ENCODE measurements around the gene FAM13A.

The FAM13A gene

DNA sequence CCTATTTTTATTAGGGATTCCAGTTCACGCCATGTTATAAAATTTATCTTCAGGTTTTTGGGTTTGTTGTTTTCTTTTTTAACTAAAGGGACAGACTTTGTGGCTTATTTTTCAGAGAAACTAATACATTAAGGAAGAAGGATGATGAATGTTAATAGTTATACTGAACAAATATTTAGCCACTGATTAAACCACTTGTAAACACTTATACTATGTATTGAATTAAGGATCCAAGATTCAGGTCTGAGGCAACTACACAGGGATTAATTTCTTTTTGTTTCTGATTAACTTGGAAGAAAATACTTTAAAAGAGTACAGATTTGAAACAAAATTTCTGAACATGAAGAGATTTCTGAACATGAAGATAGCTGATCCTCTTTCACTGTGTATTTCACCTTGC is 276.6 kb downstream of the FAM13A start:
- H3K27me3 Mint-ChIP-seq: no peaks in the 10 kb centered on the region
- H3K9me3 Mint-ChIP-seq: no peaks in the 10 kb centered on the region
- no peaks in the 10 kb centered on the region for H3K4me1 Mint-ChIP-seq
- H3K36me3 Mint-ChIP-seq (ENCODE audit: insufficient read depth): peaks cover 3% of the 10 kb centered on the region
- H3K4me3 Mint-ChIP-seq: no peak overlapping the region
- H3K27ac Mint-ChIP-seq (ENCODE audit: low read depth): no peak overlapping the region
- no peak for DNase-seq (ENCODE audit: low spot score in 2 of 2)
- ATAC-seq (replicated peaks; ENCODE audit: extremely low read depth, poor library complexity, severe bottlenecking): no peak

DNA sequence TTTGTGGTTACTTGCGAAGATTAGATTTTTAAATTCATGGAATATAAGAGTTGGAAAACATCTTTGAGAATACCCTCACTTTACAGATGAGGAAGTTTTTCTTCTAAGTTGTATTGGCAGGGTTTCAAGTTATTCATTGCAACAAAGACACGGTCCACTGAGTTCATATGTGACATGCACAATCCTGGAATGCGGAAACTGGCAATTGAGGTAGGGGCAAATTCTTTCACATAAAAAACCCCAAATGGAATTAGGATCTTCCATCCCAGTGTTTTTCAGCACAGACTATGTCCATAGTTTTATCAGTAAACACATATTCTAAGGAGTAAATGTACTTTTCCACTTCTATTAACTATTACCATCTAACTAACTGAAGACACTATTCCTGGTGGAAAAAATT is 277.6 kb downstream of the FAM13A start:
- H3K4me3 Mint-ChIP-seq: no peak overlapping the region
- no peak overlapping the region for H3K27ac Mint-ChIP-seq (ENCODE audit: low read depth)
- no peak for DNase-seq (ENCODE audit: low spot score in 2 of 2)

DNA sequence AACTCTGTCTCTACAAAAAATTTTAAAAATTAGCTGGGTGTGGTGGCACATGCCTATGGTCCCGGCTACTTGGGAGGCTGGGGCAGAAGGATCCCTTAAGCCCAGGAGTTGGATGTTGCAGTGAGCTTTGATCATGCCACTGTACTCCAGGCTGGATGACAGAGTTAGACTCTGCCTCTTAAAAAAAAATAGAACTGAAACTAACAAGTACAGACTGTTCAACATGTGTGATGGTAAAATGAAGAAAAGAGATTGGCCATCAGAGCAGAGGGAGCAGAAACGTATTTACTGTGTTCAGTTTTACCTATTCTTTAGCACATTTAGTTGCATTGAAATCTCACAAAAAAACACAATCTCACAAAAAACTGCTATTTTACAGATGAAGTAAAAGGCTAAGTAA is 281.5 kb downstream of the FAM13A start:
- DNase-seq (ENCODE audit: low spot score in 2 of 2): no peak
- ATAC-seq (replicated peaks; ENCODE audit: extremely low read depth, poor library complexity, severe bottlenecking): no peak
- Mint-ChIP-seq H3K27ac (ENCODE audit: low read depth) (no peak overlapping the region), H3K4me3 (no peak overlapping the region), H3K9me3 (no peaks in the 10 kb centered on the region), H3K4me1 (no peaks in the 10 kb centered on the region), H3K36me3 (ENCODE audit: insufficient read depth) (peaks cover 1% of the 10 kb centered on the region), H3K27me3 (no peaks in the 10 kb centered on the region)

More for the DNA sequence above, 277.6 kb downstream of the FAM13A start:
- Mint-ChIP-seq H3K36me3 (ENCODE audit: insufficient read depth) (peaks cover 3% of the 10 kb centered on the region), H3K9me3 (no peaks in the 10 kb centered on the region), H3K4me1 (no peaks in the 10 kb centered on the region), H3K27me3 (no peaks in the 10 kb centered on the region)
- no peak for ATAC-seq (replicated peaks; ENCODE audit: extremely low read depth, poor library complexity, severe bottlenecking)

DNA sequence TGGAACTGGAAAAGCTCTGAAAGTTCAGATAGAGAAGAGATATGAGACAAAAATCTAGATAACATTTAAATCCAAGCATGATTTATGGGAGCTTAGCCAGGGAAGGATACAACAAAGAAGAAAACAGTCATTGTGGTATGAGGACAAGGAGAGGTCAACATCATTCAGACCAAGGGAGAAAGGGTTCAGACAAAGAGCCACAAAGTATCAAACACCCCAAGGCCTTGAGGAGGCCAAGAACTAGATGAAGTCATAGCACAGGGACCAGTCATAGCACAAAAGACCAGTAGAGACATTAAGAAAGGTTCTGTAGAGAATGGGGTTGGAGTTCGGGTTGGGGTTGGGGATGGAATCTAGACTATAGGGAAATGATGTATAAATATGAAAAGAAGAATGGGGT is 282.0 kb downstream of the FAM13A start:
- DNase-seq (ENCODE audit: low spot score in 2 of 2) (no peak), ATAC-seq (replicated peaks; ENCODE audit: extremely low read depth, poor library complexity, severe bottlenecking) (no peak)
- Mint-ChIP-seq H3K27me3 (no peaks in the 10 kb centered on the region), H3K27ac (ENCODE audit: low read depth) (no peak overlapping the region), H3K36me3 (ENCODE audit: insufficient read depth) (no peaks in the 10 kb centered on the region), H3K4me1 (no peaks in the 10 kb centered on the region), H3K9me3 (no peaks in the 10 kb centered on the region), H3K4me3 (no peak overlapping the region)

DNA sequence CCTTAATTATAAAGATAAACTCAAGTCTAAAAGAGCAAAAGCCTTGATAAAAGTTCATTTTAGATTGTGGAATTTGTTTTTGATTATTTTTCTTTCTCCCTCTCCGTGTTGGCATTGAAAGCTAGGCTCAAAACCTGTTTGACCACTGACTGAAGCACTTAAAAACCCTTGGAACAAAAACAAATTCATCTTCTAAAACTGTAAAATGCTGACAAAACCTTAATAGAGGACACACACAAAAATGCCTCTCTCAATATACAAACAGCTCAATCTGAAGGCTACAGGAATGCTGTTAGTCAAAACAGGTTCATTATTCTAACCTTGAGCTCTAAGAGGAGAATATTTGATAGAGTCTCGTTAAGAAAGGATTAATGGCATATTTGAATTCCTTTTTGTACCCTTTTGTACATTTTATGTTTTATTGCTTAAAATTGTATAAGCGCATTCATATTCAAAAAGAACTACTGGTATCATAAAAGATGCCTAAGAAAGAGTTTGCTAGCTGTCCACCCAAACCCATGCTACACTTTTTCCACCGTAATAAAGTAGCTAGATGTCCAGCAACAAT is 285.0 kb downstream of the FAM13A start:
- ATAC-seq (replicated peaks; ENCODE audit: extremely low read depth, poor library complexity, severe bottlenecking) (no peak), DNase-seq (ENCODE audit: low spot score in 2 of 2) (no peak)
- Mint-ChIP-seq H3K4me1 (no peaks in the 10 kb centered on the region), H3K9me3 (no peaks in the 10 kb centered on the region), H3K27ac (ENCODE audit: low read depth) (no peak overlapping the region), H3K36me3 (ENCODE audit: insufficient read depth) (no peaks in the 10 kb centered on the region), H3K27me3 (peaks cover 1% of the 10 kb centered on the region), H3K4me3 (no peak overlapping the region)

DNA sequence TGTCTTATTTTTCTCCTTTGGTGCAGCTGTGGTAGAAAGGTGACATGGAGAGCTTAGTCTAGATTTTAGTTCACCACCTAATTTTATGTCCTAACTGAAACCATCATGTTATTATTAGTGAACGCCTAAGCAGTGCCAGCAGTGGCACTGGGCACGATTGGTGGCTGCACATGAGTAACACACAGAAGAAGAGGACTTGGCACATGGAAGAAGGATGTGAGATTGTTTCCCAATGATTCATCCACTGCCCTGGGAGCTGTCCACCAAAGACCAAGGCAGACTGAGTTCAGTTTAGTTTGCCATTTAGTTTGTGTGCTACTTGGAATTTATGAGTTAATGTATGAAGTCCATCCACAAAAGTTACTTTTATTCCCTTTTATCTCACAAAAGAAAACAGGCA is 291.3 kb downstream of the FAM13A start:
- DNase-seq (ENCODE audit: low spot score in 2 of 2): no peak

DNA sequence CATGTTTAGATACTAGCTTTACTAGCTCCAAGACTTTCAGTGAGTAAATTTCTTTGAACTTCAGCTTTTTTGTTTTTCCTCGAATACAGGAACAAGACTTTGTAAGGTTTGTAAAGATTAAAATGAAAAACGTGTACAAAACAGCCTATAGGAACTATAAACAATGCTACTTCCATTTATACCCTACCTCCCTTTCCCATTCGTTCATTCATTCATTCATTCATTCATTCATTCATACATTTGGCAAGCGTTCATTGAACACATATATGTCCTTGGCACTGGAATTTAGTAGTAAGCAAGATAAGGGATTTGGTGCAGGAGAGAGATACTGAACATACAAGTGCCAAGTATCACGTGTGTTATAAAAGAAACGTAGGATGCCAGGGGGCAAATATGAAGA is 293.9 kb downstream of the FAM13A start:
- no peak overlapping the region for H3K4me3 Mint-ChIP-seq
- ATAC-seq (replicated peaks; ENCODE audit: extremely low read depth, poor library complexity, severe bottlenecking): no peak
- DNase-seq (ENCODE audit: low spot score in 2 of 2): no peak
- H3K27me3 Mint-ChIP-seq: peaks cover 22% of the 10 kb centered on the region
- no peaks in the 10 kb centered on the region for H3K9me3 Mint-ChIP-seq
- no peak overlapping the region for H3K27ac Mint-ChIP-seq (ENCODE audit: low read depth)
- peaks cover 2% of the 10 kb centered on the region for H3K36me3 Mint-ChIP-seq (ENCODE audit: insufficient read depth)
- no peaks in the 10 kb centered on the region for H3K4me1 Mint-ChIP-seq

More for the DNA sequence above, 291.3 kb downstream of the FAM13A start:
- peaks cover 2% of the 10 kb centered on the region for H3K36me3 Mint-ChIP-seq (ENCODE audit: insufficient read depth)
- H3K27ac Mint-ChIP-seq (ENCODE audit: low read depth): no peak overlapping the region
- H3K4me1 Mint-ChIP-seq: no peaks in the 10 kb centered on the region
- no peak overlapping the region for H3K4me3 Mint-ChIP-seq
- no peaks in the 10 kb centered on the region for H3K9me3 Mint-ChIP-seq
- H3K27me3 Mint-ChIP-seq: peaks cover 16% of the 10 kb centered on the region
- no peak for ATAC-seq (replicated peaks; ENCODE audit: extremely low read depth, poor library complexity, severe bottlenecking)

DNA sequence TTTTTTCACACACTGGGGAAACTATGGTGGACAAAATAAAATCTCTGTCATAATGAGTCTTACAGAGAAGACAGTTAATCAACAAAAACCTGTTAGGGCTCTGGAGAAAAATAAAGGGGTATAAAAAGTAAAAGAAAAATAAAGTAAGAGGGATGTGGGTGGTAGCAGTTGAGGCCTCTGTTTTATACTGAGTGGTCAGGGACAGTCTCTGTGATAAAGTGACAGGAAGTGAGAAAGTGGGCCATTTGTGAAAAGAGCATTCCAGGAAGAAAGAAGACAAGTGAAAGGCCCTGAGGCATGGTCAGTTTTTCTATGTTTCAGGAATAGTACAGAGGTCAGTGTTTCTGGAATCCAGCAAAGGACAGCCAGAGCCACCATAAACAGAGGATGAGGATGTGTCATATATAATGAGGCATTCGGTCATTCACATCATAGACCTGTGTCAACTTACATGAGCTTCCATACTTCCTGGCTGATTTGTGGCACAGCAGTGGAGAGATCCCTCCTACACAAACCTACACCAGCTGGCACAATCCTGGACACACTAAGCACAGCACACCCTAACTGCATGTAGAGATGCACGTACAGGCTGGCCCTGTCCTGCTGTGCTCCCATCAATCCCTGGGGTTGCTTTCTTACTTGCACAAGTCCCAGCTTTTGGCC is 295.0 kb downstream of the FAM13A start:
- no peak overlapping the region for H3K4me3 Mint-ChIP-seq
- H3K36me3 Mint-ChIP-seq (ENCODE audit: insufficient read depth): peaks cover 2% of the 10 kb centered on the region
- no peaks in the 10 kb centered on the region for H3K4me1 Mint-ChIP-seq
- no peaks in the 10 kb centered on the region for H3K9me3 Mint-ChIP-seq
- no peak for DNase-seq (ENCODE audit: low spot score in 2 of 2)
- H3K27me3 Mint-ChIP-seq: peaks cover 25% of the 10 kb centered on the region
- no peak overlapping the region for H3K27ac Mint-ChIP-seq (ENCODE audit: low read depth)
- ATAC-seq (replicated peaks; ENCODE audit: extremely low read depth, poor library complexity, severe bottlenecking): no peak

DNA sequence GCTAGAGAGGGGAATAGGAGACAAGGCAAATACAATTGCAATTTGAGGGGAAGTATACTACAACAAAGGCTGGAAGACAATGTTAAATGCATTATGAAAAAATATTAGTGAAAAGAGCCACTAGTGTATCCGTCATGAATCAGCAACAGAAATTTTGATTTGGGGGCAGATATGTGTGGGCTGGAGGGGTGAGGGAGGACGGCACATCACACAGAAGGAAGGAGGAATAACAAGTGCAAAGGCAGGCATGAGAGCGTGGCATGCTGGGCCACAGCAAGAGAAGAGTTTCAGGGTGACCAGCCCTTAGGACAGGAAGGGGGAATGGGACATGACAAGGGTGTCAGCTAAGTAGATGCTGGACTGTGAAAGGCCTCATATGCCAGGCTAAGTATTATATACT is 295.6 kb downstream of the FAM13A start:
- H3K36me3 Mint-ChIP-seq (ENCODE audit: insufficient read depth): peaks cover 2% of the 10 kb centered on the region
- H3K27me3 Mint-ChIP-seq: peaks cover 19% of the 10 kb centered on the region
- H3K4me3 Mint-ChIP-seq: no peak overlapping the region
- H3K4me1 Mint-ChIP-seq: no peaks in the 10 kb centered on the region
- H3K9me3 Mint-ChIP-seq: no peaks in the 10 kb centered on the region
- ATAC-seq (replicated peaks; ENCODE audit: extremely low read depth, poor library complexity, severe bottlenecking): no peak
- no peak overlapping the region for H3K27ac Mint-ChIP-seq (ENCODE audit: low read depth)
- no peak for DNase-seq (ENCODE audit: low spot score in 2 of 2)

DNA sequence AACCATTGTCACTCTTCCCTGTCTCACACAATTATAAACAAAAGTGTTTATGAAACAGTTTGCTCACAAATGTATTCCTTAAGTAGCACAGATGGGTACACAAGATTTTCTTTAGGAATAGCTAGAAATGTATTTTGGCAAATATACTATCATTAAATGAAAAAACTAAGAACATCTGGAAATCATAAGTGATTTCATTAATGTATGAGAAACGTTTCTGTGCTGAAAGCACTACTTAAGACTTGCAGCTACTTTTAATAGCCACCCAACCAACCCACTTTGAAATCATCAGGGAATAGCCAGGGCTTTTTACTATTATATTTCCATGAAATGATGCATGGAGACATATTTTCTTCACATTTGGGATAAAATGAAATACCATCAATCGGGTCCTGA is 297.1 kb downstream of the FAM13A start:
- H3K36me3 Mint-ChIP-seq (ENCODE audit: insufficient read depth): peaks cover 2% of the 10 kb centered on the region
- ATAC-seq (replicated peaks; ENCODE audit: extremely low read depth, poor library complexity, severe bottlenecking) (no peak), DNase-seq (ENCODE audit: low spot score in 2 of 2) (no peak)
- H3K27ac Mint-ChIP-seq (ENCODE audit: low read depth): no peak overlapping the region
- peaks cover 10% of the 10 kb centered on the region for H3K27me3 Mint-ChIP-seq
- H3K4me1 Mint-ChIP-seq: no peaks in the 10 kb centered on the region
- H3K4me3 Mint-ChIP-seq: no peak overlapping the region
- H3K9me3 Mint-ChIP-seq: no peaks in the 10 kb centered on the region

DNA sequence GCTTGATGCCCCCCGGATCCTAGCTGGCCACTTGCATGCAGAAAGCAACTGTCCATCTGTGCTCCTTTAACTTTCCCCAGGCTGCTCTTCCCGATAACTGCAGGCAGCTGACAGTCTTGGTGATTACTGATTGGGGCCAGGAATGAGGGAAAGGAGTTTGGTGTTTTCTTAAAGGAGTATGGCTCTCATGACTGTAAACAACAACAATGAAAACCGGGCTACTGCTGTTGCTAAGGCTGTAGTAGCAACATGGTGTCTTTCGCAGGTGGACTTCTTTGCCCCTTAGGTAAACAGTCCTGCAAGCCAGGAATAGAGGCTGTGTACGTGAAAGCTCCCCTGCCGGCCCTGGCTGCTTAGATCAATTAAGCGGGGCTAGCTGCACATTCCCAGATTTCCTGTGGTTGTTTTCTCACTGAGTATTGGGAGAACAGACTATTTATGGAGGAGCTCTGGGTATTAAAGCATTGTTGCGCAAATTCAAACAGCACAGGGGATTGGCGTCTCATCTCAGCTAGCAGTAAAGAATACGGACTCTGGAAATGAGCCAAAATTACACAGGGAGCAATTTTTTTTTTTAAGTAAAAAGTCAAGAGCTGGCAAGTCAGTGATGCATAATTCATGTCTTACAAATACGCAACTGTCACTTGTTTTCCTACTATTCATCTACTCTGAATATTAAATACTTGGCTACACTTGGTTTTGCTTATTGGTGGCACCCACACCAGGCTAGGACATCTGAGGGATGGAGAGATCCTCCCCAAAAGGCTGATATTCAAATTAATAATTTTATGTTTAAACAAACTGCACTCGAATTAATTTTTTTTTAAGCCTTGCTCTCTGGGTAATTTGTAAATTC is 297.7 kb downstream of the FAM13A start:
- Mint-ChIP-seq H3K4me1 (no peaks in the 10 kb centered on the region), H3K27ac (ENCODE audit: low read depth) (no peak overlapping the region), H3K9me3 (no peaks in the 10 kb centered on the region), H3K36me3 (ENCODE audit: insufficient read depth) (peaks cover 2% of the 10 kb centered on the region), H3K27me3 (peaks cover 10% of the 10 kb centered on the region), H3K4me3 (no peak overlapping the region)
- no peak for DNase-seq (ENCODE audit: low spot score in 2 of 2)
- ATAC-seq (replicated peaks; ENCODE audit: extremely low read depth, poor library complexity, severe bottlenecking): no peak

DNA sequence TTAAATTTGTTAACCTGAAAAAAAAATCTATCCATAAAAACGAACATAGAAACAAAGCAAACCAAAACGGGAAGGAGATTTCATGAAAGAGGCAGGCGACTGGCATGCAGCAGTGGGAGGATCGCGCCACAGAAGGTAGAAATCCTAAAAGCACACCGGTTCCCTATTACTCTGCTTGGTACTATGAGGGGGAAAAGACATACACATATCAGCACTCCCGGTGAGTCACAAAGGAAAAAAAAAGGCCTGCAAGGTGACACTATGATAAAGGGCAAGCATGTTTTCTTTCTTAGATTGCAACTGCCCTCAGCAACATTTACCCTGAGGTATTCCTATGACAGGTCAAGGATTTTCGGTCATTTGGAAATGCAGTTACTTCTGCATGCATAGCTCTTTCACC is 298.7 kb downstream of the FAM13A start:
- no peak for DNase-seq (ENCODE audit: low spot score in 2 of 2)
- H3K27ac Mint-ChIP-seq (ENCODE audit: low read depth): no peak overlapping the region
- ATAC-seq (replicated peaks; ENCODE audit: extremely low read depth, poor library complexity, severe bottlenecking): no peak
- H3K4me3 Mint-ChIP-seq: no peak overlapping the region
- H3K4me1 Mint-ChIP-seq: no peaks in the 10 kb centered on the region
- peaks cover 2% of the 10 kb centered on the region for H3K36me3 Mint-ChIP-seq (ENCODE audit: insufficient read depth)
- peaks cover 20% of the 10 kb centered on the region for H3K27me3 Mint-ChIP-seq
- no peaks in the 10 kb centered on the region for H3K9me3 Mint-ChIP-seq

DNA sequence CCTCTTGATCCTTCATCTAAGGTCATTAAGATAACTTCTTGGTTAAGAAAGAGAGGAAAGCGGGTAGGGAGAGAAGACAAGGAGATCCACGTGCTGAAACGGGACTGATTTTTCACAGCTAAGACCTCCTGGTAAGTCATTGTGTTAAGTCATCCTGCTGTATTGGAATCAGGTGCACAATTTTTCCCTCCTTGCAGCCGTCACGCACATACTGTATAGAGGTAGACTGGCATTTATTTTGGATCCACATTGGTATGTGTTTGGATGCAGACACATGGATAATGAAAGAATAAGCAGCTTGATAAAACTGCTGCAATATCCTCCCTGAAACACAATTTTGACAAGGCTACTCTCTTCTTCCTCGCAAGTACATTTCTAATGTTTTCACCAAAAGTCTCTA is 299.2 kb downstream of the FAM13A start:
- Mint-ChIP-seq H3K4me3 (no peak overlapping the region), H3K27me3 (peaks cover 22% of the 10 kb centered on the region), H3K4me1 (no peaks in the 10 kb centered on the region), H3K36me3 (ENCODE audit: insufficient read depth) (peaks cover 2% of the 10 kb centered on the region), H3K9me3 (no peaks in the 10 kb centered on the region), H3K27ac (ENCODE audit: low read depth) (no peak overlapping the region)
- no peak for DNase-seq (ENCODE audit: low spot score in 2 of 2)
- no peak for ATAC-seq (replicated peaks; ENCODE audit: extremely low read depth, poor library complexity, severe bottlenecking)
